Small intestine (tissue), 7 donors: ENCODE measurements around the gene AFAP1. TPM values are rescaled to one million over a fixed set of nuclear protein-coding genes. Genes with fewer than 3 reads are reported as not detected.

ENCODE experiments used
- DNase-seq, 2 donors: peaks; one replicate each; pipeline versions ENCODE4 v3.0.0 to v3.0.0-alpha.2; 2013
- FAIRE-seq: peaks from 2 replicates; lab custom pipeline; 2012; peaks lifted over from hg19 to GRCh38; lab: Jason Lieb, UNC
- H3K27ac ChIP-seq, 3 donors: one replicate each; pipeline ENCODE4 v1.5.1; 2013; ENCODE audit warnings: low read length in 2 of 3, mild to moderate bottlenecking in 2 of 3, control low read depth in 1 of 3, inconsistent platforms in 1 of 3, low read depth in 1 of 3, moderate library complexity in 1 of 3
- H3K27me3 ChIP-seq, 3 donors: one replicate each; pipeline ENCODE4 v1.6.1; 2013; ENCODE audit warnings: low read length in 3 of 3, inconsistent platforms in 1 of 3; ENCODE audit not compliant: control insufficient read depth in 3 of 3, insufficient read depth in 3 of 3
- H3K36me3 ChIP-seq, 3 donors: one replicate each; pipeline ENCODE4 v1.6.1; 2013; ENCODE audit warnings: low read length in 3 of 3, inconsistent platforms in 1 of 3, low read depth in 1 of 3, mild to moderate bottlenecking in 1 of 3, moderate library complexity in 1 of 3; ENCODE audit not compliant: control insufficient read depth in 3 of 3, insufficient read depth in 2 of 3
- H3K4me1 ChIP-seq, 3 donors: one replicate each; pipeline ENCODE4 v1.6.1; 2013; ENCODE audit warnings: low read length in 2 of 3, inconsistent platforms in 1 of 3, low read depth in 1 of 3, mild to moderate bottlenecking in 1 of 3, moderate library complexity in 1 of 3; ENCODE audit not compliant: control insufficient read depth in 3 of 3, insufficient read depth in 2 of 3
- H3K4me3 ChIP-seq, 3 donors: one replicate each; pipeline ENCODE4 v1.5.1; 2013; ENCODE audit warnings: low read length in 3 of 3, control low read depth in 1 of 3, inconsistent platforms in 1 of 3, low read depth in 1 of 3, mild to moderate bottlenecking in 1 of 3, moderate library complexity in 1 of 3
- H3K9me3 ChIP-seq, 2 donors: one replicate each; pipeline ENCODE4 v1.6.1; 2013; ENCODE audit warnings: low read depth in 1 of 2, low read length in 1 of 2; ENCODE audit not compliant: control insufficient read depth in 2 of 2, insufficient read depth in 1 of 2
- WGBS, 3 donors: extraction: QIAGEN DNeasy Blood & Tissue Kit; methylation state at CpG; one replicate each; pipeline ENCODE4 v1.1.7; 2013; 5-methylcytosine and 5-hydroxymethylcytosine counted together
- polyA plus RNA-seq, 4 donors: library from polyadenylated mRNA; stranded (reverse) in 3 of 4; unstranded in 1 of 4; fragments of 200-250 nt in 3 of 4; fragments of 120-200 nt in 1 of 4; gene quantifications; one replicate each; pipeline versions ENCODE4 v1.2.1 to v1.2.3, GENCODE V29; 2013
- donor health status: healthy with polysubstance abuse.
- donor health status: control.
- donor health status: control.
- donor health status: Bipolar disorder and iron deficiency.
- donor health status: healthy.

Gene AFAP1
- polyA plus RNA-seq, 4 donors: 2.2 to 14.0 (median 6.7) TPM

DNA sequence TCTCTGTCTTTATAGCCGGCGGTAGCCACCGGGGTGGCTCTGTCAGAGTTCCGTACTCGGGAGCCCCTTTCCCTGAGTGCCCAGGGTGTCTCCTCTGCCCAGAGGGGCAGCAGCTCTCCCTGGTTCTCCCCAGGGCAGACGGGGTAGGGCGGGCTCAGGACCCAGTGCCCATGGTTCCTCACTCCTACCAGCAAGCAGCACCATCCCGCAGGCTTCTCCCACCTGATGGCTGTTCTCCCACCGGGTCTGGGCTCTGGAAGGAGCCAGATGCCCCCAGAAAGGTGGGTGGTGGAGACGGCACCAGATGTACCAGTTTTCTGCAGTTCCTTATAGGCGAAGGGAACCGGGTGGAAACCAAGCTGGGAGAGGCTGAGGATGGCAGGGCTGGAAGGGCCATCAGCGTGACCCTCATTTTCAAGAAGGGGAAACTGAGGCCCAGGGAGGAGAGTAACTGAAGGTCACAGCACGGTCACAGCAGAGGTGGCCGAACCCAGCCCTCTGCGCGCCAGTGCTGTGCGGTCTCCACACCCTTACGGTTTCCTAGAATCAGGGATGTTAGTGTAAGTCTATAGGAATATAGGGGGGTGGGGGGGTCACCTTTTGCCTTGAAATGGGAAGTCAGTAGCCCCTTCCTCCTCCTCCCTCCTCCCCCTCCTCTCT, 198.7 kb downstream of the AFAP1 start:
- FAIRE-seq (no peak), DNase-seq (no peak)
- Histone ChIP-seq H3K4me1 (no peaks in the 10 kb centered on the region), H3K4me3 (no peak overlapping the region), H3K36me3 (peaks cover 0 to 3% (median 0%) of the 10 kb centered on the region in 3 donors), H3K27me3 (no peaks in the 10 kb centered on the region), H3K9me3 (no peaks in the 10 kb centered on the region), H3K27ac (no peak overlapping the region)
- 89 to 90% (median 89%) methylated on average over 19 of the region's 19 CpGs for WGBS, 3 donors

DNA sequence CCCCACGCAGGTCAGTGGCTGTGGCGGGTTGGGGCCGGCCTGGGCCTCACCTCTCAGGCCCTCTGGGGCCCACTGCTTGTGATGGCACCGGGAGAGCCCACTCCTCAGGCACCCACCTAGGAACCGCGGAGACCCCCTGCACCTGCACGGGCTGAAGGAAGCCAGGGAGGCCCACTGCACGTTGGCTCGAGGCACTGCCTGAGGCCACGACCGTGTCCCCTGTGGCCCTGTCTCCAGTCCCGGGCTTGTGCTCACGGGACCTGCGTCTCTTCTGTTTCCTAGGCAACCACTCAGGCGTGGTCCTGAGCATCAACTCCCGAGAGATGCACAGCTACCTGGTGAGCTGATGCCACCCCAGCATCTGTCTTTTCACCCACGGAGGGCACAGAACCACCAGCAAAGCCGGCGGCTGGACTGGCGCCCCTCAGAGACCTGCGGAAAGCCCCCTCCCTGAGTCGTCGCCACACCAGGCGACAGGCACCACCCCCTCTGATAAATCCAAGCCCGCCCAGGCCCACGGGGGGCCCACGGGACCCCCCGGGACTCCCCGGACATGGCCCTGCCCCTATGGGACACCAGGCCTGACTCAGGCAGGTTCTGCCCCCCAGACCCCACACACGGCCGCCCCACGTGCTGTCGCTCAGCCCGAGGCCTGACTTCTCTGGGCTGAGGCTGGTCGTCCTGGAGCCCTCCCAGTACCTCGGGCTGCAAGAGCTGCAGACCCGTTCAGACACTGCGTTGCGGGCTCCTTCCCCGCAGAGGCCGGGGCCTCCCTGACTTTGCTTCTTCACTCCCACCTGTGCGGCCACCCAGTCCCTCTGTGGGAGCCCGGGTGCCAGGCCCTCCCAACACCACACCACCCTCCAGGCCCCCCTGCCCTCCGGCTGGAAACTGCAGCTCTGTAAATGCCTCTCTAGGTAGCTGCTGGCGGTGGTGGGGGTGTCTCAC, 199.5 kb downstream of the AFAP1 start:
- no peak overlapping the region for H3K27ac ChIP-seq
- H3K36me3 ChIP-seq: peaks cover 0 to 3% (median 0%) of the 10 kb centered on the region in 3 donors
- FAIRE-seq: no peak
- H3K4me3 ChIP-seq: no peak overlapping the region
- no peaks in the 10 kb centered on the region for H3K4me1 ChIP-seq
- DNase-seq: no peak
- no peaks in the 10 kb centered on the region for H3K27me3 ChIP-seq
- no peaks in the 10 kb centered on the region for H3K9me3 ChIP-seq
- 78 to 86% (median 78%) methylated on average over 38 to 45 of the region's 45 CpGs for WGBS, 3 donors

DNA sequence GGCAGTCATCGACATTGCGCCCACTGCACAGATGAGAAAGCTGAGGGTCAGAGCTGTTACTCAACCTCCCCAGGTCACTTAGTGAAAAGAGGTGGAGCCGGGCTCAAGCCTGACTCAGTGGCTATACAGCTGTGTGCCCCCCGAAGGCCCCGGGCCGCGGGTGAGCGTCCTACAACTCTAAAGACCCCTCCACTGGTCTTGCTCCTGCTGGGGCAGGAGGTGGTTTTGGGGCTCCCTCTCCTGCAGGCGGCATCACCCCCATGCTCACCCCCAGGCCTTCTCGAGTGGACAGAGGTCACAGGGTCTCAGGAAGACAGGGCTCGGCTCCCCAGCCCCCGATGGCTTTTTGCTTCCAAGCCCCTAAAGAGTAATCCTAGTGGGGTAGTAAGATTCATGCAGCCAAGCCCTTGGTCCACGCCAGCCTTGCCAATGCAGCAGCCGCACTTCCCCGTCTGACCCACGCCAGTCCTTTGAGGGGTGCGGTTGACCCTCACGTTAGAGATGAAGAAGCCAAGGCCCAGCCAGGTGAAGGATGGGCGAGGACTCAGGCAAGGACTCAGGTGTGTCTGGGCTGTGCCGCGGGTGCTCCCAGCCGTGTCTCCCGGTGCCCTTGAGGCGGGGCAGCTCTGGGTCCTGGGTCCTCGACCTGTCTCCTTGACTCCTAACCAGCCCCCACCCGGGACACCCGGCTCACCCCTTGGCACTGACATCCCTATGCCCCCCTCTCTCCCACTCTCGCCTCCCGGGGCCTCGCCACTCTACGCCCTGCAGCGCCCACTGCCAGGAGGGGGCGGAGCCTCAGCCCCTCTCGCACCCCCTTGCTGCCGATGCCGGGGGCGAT, 200.4 kb downstream of the AFAP1 start:
- H3K4me1 ChIP-seq: no peaks in the 10 kb centered on the region
- H3K36me3 ChIP-seq: peaks cover 0 to 3% (median 0%) of the 10 kb centered on the region in 3 donors
- peaks cover 0 to 2% (median 0%) of the 10 kb centered on the region in 3 donors for H3K27me3 ChIP-seq
- H3K4me3 ChIP-seq: no peak overlapping the region
- no peak for DNase-seq
- FAIRE-seq: no peak
- H3K9me3 ChIP-seq: no peaks in the 10 kb centered on the region
- WGBS, 3 donors: 74 to 89% (median 84%) methylated on average over 30 to 37 of the region's 37 CpGs
- H3K27ac ChIP-seq: no peak overlapping the region

DNA sequence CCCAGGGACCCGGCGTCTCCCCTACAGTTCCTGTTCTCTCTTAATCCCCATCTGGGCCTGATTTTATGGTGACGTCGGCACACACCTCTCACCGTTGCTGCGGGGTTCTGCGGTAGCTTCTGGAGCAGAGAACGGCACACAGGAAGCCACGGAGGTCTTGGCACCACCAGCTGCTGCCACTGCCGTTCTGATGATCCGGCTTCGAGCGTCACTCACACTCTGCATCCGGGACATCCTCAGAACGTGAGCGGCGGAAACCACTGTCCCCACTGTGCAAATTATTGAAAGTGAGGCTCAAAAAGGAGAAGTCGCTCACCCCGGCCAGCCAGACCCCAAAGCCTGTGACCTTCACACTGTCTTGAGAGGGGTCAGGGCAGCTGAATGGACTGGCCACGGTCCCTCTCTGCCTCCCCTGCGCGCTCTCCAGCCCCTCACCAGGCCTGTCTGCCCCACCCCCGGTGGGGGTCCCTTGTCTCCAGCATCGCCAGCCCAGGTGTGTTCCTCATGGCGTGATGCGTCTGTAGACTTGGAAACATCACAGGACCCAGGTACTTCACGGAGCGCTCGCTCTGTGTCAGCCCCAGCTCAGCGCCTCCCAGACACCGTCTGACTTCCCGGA, 201.1 kb downstream of the AFAP1 start:
- FAIRE-seq: no peak
- no peak overlapping the region for H3K4me3 ChIP-seq
- WGBS, 3 donors: 92 to 94% (median 92%) methylated on average over 31 to 32 of the region's 32 CpGs
- H3K27me3 ChIP-seq: peaks cover 0 to 4% (median 0%) of the 10 kb centered on the region in 3 donors
- no peaks in the 10 kb centered on the region for H3K9me3 ChIP-seq
- H3K27ac ChIP-seq: no peak overlapping the region
- H3K36me3 ChIP-seq: peaks cover 0 to 3% (median 0%) of the 10 kb centered on the region in 3 donors
- DNase-seq: no peak
- no peaks in the 10 kb centered on the region for H3K4me1 ChIP-seq

DNA sequence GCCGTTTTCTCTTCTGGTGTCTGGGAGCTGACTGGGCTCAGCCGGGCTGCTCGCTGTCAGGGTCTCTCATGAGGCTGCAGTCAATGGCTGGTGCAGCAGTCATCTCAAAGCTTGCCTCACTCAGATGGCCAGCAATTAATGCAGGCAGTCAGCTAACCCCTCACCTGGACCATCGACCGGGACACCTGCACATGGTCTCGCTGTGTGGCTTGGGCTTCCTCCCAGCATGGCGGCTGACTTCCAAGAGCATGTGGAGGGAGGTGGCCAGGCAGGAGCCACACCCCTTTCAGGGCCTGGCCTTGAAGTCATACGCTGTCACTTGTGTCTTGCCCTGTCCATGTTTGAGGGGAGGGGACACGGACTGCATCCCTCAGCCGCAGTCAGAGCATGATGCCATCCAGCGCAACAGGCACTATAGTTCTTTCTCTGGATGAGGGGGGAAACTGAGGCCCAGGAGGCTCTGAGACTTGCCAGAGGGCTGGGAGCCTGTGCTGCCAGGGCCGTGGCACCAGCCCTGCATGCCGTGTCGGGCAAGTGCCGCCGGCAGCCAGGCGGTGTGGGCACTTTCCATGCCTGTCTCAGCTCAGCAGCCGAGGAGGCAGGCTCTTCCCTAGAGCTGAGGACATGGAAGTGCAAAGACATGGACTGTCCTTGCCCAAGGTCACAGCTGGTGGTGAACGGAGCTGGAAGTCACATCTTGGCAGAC, 201.8 kb downstream of the AFAP1 start:
- no peaks in the 10 kb centered on the region for H3K4me1 ChIP-seq
- no peaks in the 10 kb centered on the region for H3K9me3 ChIP-seq
- H3K27me3 ChIP-seq: peaks cover 0 to 4% (median 0%) of the 10 kb centered on the region in 3 donors
- FAIRE-seq (no peak), DNase-seq (no peak)
- H3K36me3 ChIP-seq: peaks cover 0 to 3% (median 0%) of the 10 kb centered on the region in 3 donors
- no peak overlapping the region for H3K27ac ChIP-seq
- WGBS, 3 donors: 86 to 93% (median 90%) methylated on average over 19 of the region's 19 CpGs
- no peak overlapping the region for H3K4me3 ChIP-seq

DNA sequence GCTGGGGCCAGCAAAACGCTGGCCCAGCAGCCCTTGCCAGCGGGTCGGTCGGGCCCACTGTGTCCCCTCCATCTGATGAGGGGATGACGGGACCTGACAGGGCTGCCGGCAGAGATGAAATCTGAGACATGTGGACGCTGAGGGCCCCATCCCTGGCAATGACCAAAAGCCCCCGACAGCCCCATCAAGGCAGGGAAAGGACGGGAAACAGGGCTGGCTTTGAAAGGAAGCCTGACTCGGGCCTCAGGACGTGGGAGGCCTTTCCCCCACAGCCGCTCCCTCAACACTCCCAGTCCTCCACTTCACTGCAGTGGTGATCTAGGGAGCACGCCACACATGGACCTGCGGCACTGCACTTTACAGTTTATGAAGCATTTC, 202.4 kb downstream of the AFAP1 start:
- no peak overlapping the region for H3K4me3 ChIP-seq
- peaks cover 0 to 4% (median 0%) of the 10 kb centered on the region in 3 donors for H3K27me3 ChIP-seq
- peaks cover 0 to 3% (median 0%) of the 10 kb centered on the region in 3 donors for H3K36me3 ChIP-seq
- no peaks in the 10 kb centered on the region for H3K9me3 ChIP-seq
- DNase-seq: no peak
- WGBS, 3 donors: 80 to 83% (median 83%) methylated on average over 13 to 14 of the region's 14 CpGs
- H3K27ac ChIP-seq: no peak overlapping the region
- no peaks in the 10 kb centered on the region for H3K4me1 ChIP-seq
- no peak for FAIRE-seq

DNA sequence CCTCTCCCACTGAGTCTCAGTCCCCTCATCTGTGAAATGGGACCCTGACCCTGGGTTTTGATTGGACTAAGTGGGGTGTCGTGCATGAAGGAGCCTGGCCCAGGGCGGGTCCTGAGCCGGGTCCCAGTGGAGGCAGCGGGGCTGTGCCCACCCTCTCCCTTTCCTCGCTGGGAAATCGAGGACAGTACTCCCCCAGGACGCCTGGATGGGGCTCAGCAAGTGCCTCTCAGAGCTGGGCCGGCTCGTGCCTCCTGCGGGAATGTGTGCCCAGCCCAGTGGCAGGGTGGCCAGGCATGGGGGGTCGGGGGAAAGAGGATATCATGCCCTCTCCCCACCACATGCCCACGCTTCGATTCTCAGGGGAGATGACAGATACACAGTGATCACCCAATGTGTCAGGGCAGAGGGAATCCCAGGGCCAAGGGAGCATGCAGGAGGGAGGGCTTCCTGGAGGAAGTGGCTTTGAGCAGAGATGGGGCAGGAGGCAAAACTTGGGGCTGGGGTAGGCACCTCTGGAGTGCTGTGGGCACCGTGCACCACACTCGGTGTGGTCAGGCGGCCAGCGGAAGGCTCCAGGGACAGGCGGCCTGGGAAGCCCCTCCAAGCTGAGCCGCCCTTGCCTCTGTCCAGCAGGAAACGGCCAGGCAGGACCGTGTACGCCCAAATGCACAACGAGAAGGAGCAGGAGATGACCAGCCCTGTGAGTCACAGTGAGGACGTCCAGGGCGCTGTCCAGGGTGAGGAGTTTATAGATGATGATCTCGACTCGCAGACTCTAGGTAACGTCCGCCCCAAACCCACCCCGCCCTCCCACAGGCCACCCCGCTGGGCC, 203.0 kb downstream of the AFAP1 start:
- WGBS, 3 donors: 75 to 80% (median 77%) methylated on average over 31 of the region's 31 CpGs
- H3K27ac ChIP-seq: no peak overlapping the region
- no peak overlapping the region for H3K4me3 ChIP-seq
- peaks cover 0 to 3% (median 0%) of the 10 kb centered on the region in 3 donors for H3K36me3 ChIP-seq
- DNase-seq (no peak), FAIRE-seq (no peak)
- H3K4me1 ChIP-seq: no peaks in the 10 kb centered on the region
- peaks cover 0 to 4% (median 0%) of the 10 kb centered on the region in 3 donors for H3K27me3 ChIP-seq
- no peaks in the 10 kb centered on the region for H3K9me3 ChIP-seq
